Measurements from ENCODE around the gene NELL1.

- TF ChIP-seq, protein P1, sequence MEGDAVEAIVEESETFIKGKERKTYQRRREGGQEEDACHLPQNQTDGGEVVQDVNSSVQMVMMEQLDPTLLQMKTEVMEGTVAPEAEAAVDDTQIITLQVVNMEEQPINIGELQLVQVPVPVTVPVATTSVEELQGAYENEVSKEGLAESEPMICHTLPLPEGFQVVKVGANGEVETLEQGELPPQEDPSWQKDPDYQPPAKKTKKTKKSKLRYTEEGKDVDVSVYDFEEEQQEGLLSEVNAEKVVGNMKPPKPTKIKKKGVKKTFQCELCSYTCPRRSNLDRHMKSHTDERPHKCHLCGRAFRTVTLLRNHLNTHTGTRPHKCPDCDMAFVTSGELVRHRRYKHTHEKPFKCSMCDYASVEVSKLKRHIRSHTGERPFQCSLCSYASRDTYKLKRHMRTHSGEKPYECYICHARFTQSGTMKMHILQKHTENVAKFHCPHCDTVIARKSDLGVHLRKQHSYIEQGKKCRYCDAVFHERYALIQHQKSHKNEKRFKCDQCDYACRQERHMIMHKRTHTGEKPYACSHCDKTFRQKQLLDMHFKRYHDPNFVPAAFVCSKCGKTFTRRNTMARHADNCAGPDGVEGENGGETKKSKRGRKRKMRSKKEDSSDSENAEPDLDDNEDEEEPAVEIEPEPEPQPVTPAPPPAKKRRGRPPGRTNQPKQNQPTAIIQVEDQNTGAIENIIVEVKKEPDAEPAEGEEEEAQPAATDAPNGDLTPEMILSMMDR (IDR thresholded peaks at IDR 0.05 in 4 of 5, conservative IDR thresholded peaks at IDR 0.05 in 1 of 5) = no peak
- TF ChIP-seq POLR2A (IDR thresholded peaks at IDR 0.05) = no peak
Measured at GRCh38 chr11:20963596-20963995, 294.2 kb downstream of the NELL1 start.
